Epidermal melanocyte (primary cell): Measurements from ENCODE around the gene JOSD1.

Source experiments
- DNase-seq: peaks from one replicate; pipeline ENCODE4 v3.0.0; 2011; ENCODE audit warnings: low spot score; ENCODE audit not compliant: insufficient read length

The JOSD1 gene

GRCh38 chr22:38733724-38734381 is 33.1 kb upstream of the JOSD1 start:
- no peak for DNase-seq

- DNase-seq, result no peak
Measured at GRCh38 chr22:38733329-38733723, 32.6 kb upstream of the JOSD1 start.

GRCh38 chr22:38732251-38732815 is 31.6 kb upstream of the JOSD1 start:
- no peak for DNase-seq

DNA sequence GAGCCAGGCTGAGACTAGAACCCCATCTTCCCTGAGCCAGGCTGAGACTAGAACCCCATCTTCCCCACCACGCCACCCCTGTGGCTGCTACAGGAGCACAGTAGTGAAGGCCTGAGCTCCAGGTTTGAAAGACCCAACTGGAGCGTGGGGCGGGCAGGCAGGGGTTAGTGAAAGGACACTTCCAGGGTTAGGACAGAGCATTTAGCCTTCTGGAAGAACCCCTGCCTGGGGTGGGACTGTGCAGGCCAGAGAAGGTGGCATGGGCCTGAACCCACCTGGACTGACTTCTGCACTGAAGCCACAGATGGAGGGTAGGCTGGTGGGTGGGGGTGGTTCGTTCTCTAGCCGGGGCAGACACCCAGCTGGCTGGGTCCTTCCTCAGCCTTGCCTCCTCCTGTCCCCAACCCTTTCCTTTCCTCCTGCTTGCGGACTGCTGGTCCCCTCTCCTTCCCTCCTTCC is 31.0 kb upstream of the JOSD1 start:
- DNase-seq, result no peak

DNA sequence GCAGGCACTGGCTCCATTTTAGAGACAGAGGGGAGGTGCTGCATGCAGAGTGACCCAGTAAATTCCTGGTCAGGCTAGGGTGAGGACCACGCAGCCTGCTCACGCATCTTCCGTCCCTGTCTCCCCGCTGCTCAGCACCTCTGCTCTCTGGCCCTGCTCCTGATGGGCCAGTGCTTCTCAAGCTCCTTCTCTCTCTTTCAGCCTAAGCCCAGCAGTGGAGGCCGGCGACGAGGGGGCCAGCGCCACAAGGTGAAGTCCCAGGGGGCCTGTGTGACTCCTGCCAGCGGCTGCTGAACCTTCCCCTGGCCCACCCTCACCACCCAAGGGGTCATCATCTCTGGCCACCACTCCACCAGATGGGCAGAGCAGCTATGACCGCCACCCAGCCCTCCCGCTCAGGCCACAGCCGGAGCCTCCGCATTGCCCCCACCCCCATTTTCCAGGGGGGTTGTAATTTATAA is 29.7 kb upstream of the JOSD1 start:
- no peak for DNase-seq

DNA sequence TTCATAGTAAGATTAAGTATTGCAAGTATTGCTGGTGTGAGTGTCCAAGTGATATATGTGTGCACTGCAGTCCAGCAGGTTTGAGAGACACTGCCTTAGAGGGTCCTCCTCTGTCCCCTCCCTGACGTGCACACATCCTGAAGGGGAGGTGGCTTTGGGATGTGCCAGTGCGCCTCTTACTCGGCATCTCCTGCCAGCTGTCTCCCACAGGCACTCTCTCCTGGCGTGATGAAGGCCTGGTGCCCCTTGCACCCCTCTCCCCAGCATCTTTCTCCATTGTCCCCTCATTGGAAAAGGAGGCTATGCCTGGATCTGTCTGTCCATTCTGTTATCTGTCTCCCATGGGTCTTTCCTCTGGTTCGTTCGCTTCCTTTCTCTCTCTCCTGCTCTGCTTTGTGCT is 29.2 kb upstream of the JOSD1 start:
- DNase-seq, result no peak

DNA sequence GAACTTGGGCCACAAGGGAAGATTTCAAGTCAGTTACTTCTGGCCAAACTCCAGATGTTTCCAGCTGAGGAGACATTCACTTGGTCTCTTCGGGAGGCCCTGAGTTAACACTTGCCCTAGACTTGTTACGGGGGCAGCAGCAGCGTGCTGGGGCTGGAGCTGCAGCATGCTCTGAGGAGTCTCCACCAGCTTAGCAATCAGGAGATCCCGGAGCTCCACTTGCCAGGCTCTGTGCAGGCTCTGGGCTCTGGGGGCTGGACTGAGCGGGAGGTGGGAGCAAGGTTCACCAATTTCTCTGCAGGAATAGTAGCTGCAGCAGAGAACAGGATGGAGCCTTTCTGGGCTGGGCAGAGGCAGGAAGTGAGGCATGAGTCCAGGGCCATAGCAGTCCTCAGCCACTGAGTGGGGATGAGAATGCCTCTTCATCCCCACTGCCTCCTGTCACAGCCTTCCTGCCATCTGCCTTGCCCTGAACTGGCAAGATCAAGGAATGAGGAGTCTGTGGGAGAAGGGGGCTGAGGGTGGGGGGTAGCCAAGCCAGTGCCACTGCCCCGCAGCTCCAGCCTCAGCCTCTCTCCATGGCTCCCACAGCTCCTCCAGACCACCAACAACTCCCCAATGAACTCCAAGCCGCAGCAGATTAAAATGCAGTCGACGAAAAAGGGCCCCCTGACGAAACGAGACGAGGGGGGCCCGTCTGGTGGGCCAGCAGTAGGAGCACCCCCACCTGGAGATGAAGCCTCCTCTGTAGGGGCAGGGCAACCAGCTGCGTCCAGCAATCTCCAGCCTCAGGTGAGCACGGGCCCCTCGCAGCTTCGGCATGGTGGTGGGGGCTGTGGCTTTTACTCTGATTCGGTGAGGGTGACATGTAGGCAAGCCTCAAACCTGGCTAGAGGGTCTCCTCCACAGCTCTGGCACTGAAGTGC is 28.4 kb upstream of the JOSD1 start:
- DNase-seq, result no peak

- DNase-seq, result no peak
Measured at GRCh38 chr22:38727530-38728451, 27.0 kb upstream of the JOSD1 start.

- no peak for DNase-seq
Measured at GRCh38 chr22:38727123-38727522, 26.4 kb upstream of the JOSD1 start.

DNA sequence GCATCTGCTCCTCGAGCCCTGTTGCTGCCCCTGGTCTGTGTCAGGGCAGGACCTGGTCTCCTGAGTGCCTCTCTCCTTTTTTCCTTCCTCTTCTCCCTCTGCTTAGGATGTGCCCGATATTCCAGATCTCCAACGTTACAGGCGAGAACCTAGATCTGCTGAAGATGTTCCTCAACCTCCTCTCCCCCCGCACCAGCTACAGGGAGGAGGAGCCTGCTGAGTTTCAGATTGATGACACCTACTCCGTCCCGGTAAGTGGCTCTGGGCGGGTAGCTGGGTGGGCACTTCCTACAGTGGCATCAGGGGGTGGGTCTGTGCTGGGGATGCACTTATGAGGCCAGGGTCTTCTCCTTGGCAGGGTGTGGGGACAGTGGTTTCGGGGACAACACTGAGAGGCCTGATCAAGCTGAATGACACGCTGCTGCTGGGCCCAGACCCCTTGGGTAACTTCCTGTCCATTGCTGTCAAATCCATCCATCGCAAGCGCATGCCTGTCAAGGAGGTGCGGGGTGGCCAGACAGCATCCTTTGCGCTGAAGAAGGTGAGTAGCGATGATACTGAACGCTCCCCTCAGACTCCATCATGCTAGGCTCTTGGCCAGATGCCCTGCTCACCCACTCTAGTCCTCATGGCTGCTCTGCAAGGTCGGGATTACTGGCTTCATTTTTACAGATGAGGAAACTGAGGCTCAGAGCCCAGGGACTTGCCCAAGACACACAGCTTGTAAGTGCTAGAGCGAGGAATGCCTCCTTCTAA is 25.3 kb upstream of the JOSD1 start:
- DNase-seq, result no peak

DNA sequence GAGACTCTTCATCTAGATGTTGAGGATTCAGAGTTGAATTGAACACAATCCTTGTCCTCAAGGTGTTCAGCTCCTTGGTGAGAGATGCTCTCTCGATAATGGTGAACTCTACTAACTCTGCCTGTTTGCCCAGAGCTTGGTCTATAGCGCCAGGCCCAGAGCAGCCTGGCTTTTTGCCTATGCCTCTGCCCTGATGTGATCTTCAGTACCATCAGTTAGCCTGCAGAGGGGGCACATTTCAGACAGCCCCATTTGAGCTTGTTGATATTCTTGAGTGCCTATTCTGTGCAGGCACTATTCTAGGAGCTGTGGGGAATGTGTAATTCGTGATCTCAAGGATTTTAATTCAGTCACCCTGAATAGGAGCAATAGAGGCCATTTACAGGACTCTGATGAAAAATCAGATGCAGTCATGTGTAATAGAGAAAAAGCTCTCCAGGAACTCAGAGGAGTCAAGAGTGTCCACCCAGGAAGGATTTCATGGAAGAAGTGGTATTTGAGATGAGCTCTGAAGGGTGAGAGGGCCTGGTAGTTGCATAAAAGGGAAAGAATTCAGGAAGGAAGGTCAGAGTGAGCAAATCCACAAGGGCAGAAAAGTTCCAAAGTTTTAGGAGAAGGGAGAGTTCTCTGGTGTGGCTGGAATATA is 24.3 kb upstream of the JOSD1 start:
- DNase-seq, result no peak

DNA sequence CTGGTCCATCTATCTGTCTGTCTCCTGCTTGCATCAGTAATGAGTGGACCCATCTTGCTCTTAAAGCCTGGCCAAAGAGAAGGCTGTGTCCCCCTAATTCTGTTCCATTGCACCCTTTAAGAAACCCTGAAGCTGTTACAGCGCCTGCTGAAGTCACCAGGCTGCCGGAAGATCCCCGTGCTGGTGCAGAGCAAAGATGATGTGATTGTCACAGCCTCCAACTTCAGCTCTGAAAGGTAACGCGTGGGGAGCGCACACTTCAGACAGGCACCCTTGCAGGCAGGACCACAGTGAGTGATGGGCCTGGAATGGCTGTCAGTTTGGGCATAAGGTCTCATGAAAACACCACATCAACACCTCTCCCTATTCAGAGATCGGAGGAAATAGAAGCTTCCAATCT is 23.4 kb upstream of the JOSD1 start:
- no peak for DNase-seq

DNA sequence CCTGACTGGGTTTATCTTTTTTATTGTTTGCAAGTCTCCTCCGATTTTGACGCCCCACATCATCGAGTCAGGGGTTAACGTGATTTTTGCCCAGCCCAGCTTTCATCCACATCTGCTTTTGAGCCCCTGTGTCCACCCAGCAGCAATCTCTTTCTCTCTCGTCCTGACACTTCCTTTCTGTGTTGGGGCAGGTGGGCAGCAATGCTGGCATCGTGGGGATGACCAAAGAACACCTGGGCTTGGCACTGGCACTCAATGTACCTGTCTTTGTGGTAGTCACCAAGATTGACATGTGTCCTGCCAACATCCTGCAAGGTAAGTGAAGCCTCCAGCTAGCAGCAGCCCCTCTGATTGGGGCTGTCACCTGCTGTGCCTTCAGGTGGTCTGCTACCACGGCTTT is 20.8 kb upstream of the JOSD1 start:
- no peak for DNase-seq

DNA sequence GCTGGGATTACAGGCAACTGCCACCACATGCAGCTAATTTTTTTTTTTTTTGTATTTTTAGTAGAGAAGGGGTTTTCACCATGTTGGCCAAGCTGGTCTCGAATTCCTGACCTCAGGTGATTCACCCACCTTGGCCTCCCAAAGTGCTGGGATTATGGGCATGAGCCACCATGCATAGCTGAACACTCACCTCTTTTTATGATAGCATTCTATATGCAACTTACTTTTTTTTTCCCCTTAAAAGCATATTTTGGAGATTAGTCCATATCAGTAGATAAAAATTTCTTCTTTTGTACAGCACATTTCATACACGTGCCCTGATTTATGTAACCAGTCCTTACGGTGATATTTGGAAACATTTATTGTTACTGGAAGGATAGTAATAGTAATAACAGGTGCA is 19.6 kb upstream of the JOSD1 start:
- DNase-seq, result no peak

- DNase-seq, result no peak
Measured at GRCh38 chr22:38719196-38719595, 18.5 kb upstream of the JOSD1 start.

GRCh38 chr22:38718414-38718813 is 17.7 kb upstream of the JOSD1 start:
- peak; percentile 77 for DNase-seq

GRCh38 chr22:38717244-38717643 is 16.5 kb upstream of the JOSD1 start:
- DNase-seq, result no peak

DNA sequence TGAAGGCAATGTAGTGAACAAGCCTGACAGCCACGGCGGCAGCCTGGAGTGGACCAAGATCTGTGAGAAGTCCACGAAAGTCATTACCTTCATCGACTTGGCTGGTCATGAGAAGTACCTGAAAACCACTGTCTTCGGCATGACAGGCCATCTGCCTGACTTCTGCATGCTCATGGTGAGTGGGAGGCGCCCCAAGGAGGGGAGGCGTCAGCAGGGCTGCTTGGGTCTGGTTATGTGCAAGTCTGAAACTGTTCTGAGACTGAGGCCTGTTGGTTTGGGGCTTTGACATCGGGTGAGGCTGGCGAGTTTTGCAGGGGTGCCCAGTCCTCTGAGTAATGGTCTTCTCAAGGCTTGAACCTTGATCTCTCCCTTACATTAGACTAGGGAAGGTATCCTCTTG is 16.1 kb upstream of the JOSD1 start:
- DNase-seq, result no peak

GRCh38 chr22:38716271-38716670 is 15.5 kb upstream of the JOSD1 start:
- no peak for DNase-seq

DNA sequence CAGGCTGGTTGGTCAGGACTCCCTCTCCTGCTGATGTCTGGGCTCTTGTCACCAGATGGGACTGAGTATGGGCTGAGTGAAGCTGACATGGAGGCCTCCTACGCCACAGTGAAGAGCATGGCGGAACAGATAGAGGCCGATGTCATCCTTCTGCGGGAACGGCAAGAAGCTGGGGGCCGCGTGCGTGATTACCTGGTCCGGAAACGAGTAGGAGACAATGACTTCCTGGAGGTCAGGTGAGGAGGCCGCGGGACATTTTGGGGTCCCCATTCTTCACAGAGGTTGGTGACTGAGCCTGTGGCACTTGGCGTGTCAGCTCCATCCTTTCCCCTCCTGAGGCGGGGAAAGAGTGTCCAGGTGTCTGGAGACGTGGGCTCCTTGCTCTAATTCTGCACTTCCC is 15.1 kb upstream of the JOSD1 start:
- no peak for DNase-seq
